Jurkat, Clone E6-1 (cell line): Measurements from ENCODE around the gene RAB1B.

Experiments
- DNase-seq: peaks from one replicate; pipeline ENCODE4 v3.0.0-alpha.2; 2011; ENCODE audit warnings: low read depth, low spot score
- H3K4me3 ChIP-seq: 2 replicates; pipeline ENCODE4 v1.5.1; 2011; ENCODE audit warnings: mild to moderate bottlenecking, low read length, control low read depth, moderate library complexity

Gene RAB1B

DNA sequence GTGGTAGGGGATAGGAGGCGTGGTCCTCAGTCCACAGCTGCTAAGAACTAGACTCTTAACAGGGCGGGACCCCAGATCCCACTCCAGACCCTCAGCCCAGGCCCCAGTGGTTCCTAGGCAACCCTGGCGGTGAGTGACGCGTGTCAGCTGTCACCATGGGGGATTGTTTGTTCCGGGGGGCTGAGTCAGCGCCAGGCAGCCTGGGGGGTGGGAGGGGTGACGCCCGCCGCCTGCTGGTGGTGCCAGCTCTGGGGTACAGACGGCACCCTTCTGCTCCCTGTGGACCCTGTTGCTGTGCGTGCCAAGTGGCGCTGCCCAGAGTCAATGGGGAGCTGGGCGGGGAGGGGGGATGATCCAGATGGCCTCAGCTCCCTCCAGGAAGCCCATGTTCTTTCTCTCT, 12.0 kb downstream of the RAB1B start:
- no peak for DNase-seq
- no peak overlapping the region for H3K4me3 ChIP-seq

GRCh38 chr11:66281001-66281400, 12.6 kb downstream of the RAB1B start:
- no peak overlapping the region for H3K4me3 ChIP-seq

DNA sequence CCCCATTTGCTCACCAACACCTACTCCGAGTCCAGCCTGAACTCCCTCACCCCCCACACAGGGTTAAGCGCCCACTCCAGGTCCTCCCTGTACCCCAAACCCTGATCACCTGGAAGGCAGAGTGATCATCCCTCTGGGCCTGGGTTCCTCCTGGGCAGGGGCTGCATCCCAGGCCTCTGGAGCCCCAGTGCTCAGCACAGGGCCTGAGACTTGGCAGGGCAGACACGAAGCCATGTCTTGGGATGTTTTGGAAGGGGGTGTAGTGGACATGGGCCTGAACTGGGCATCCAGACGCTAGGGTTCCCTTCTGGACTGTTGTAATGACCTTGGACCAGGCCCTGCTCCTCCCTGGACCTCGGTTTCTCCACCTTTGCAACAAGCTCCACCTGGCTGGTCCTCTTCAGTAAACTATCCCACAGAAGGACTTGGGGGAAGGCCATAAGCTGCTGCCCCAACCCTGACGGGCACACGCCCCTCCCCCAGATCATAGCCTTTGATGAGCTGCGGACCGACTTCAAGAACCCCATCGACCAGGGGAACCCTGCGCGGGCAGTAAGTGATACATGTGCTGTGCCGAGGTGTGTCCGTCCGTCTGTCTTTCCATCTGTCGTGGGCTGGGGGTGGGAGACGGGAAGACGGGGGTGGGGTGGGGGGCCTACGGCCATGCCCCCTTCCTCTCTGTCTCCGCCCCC, 13.5 kb downstream of the RAB1B start:
- no peak overlapping the region for H3K4me3 ChIP-seq
- DNase-seq: no peak

More at GRCh38 chr11:66281001-66281400, 12.6 kb downstream of the RAB1B start:
- no peak for DNase-seq

DNA sequence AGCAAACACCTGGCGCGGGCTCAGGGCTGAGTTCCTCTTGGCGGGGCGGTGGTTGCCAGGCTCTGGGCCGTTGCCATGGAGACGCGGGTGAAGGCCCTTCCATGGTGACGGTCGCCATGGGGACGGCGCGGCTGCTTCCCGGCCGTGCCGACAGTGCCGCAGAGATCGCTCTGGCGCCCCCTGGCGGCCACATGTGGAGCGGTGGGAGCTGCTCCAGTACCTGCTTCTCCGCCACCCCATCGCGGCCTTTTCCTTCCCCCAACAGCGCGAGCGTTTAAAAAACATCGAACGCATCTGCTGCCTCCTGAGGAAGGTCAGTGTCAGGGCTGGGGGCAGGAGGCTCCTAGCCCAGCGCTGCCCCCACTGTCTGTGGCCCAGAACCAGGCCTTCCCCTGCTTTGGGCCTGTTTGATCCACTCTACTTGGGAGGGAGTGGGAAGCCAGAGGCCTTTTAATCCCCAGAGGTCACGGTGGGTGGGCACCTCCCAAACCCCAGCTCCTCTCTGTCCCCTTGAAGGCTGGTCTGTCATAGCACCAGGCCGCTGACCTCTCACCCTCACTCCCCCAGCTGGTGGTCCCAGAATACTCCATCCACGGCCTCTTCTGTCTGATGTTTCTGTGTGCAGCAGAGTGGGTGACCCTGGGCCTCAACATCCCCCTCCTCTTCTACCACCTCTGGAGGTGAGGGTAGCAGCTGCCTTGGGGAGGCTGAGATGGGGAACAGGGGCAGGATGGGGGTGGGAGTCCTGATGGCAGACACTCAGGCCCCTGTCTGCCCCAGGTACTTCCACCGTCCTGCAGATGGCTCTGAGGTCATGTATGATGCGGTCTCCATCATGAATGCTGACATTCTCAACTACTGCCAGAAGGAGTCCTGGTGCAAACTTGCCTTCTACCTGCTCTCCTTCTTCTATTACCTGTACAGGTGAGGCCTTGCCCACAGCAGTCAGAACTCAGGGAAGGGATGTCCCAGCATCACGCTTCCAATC, 14.3 kb downstream of the RAB1B start:
- peak; percentile 95 for DNase-seq
- no peak overlapping the region for H3K4me3 ChIP-seq

- no peak for DNase-seq
- H3K4me3 ChIP-seq: no peak overlapping the region
These were observed 15.1 kb downstream of the RAB1B start for GRCh38 chr11:66283461-66284105.

GRCh38 chr11:66284526-66285078, 16.2 kb downstream of the RAB1B start:
- no peak for DNase-seq
- no peak overlapping the region for H3K4me3 ChIP-seq

DNA sequence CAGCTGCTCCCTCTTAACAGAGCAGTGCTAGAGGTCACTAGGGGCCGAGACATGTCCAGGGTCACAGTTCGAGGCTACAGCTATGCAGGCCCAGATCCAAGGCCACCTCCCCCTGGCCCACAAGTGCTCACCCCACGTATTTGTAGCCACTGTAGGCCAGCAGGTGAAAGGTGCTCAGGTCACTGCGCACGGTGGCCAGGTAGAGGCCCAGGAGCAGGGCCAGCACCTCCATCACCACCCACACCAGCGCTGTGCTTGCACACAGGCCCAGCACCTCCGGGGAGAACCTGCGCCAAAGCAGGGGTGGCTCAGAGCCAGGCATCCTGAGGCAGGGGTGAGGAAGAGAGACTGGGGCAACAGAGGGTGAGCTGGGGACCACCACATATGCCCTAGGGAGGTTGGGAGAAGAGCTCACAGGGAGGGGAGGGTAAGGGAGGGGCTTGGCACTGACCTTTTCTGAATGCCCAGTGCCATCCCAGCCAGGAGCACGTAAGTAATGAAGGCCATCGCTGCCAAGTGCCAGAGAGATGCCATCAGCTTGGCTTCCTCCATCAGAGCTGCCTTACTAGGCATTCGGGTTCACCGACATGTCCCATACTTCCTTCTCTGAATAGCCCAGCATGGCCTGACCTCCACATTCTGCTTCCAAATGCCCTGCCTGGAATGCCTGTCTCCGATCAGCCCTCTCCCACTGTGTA, 17.0 kb downstream of the RAB1B start:
- H3K4me3 ChIP-seq: no peak overlapping the region
- no peak for DNase-seq

- DNase-seq: no peak
- no peak overlapping the region for H3K4me3 ChIP-seq
These were observed 18.3 kb downstream of the RAB1B start for GRCh38 chr11:66286699-66287098.

DNA sequence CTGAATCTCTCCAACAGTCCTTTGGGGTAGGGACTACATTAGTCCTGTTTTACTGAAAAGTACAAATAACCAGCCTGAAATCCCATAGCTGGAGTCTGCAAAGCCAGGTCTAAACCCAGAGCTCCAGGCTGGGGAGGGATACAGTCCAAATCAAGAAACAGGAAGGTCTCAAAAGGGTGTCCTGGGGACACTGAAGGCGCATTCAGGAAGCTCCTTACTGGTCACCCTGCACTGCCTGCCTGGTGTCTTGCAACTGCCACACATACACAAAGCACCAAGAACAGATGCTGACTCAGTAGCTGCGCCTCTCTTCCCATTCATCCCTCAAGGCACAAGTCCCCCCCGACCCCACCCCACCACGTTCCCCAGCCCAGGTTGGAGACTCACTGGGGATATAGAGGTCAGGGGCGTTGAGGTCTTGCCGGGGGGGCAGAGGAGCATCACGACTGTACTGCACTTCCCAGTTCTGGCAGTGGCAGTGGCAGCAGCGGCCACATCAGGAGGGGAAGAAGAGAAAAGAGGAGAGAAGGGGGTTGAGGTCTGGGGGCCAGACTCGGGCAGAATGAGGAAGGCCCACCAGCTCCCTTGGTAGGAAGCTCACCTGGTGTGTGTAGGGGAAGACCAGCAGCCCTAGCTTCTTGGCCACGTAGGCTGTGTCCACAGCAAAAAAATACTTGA, 18.9 kb downstream of the RAB1B start:
- peak overlapping the region; percentile 91 for H3K4me3 ChIP-seq
- DNase-seq: no peak

DNA sequence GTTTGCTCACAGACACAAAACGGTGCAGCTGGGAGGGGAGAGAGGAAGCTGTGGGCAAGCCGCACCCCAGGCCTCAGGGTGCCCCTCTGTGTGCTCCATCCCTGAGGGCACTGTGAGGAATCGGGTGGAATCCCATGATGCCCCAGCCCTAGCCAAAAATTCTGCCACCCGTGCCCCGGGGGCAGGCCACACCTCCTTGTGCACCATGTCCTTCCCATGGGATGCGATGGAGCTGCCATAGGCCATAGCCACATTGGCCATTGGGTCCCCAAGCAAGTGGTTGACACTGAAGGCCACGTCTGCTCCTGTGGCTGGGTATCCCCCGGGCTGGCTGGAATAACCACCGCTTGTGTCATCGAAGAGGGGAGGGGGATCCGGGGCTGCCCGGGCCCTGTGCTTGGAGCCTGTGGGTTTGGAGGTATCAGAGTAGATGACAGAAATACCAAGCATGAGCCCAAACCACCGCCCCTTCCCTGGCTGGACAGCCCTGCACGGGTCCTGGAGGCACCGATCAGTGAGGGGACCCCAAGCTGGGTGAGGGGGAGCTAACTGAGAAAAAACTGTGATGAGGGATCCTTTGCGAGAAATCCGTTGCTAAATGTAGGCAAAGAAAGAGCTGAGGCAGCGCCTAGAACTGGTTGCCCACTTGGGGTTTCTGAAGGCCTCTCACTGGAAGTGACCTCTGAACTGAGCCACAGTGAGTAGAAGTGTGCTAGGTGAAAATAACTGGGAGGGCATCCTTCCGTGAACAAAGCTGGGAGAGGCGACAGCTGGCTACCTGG, 19.6 kb downstream of the RAB1B start:
- DNase-seq: no peak
- H3K4me3 ChIP-seq: peak overlapping the region; percentile 91

DNA sequence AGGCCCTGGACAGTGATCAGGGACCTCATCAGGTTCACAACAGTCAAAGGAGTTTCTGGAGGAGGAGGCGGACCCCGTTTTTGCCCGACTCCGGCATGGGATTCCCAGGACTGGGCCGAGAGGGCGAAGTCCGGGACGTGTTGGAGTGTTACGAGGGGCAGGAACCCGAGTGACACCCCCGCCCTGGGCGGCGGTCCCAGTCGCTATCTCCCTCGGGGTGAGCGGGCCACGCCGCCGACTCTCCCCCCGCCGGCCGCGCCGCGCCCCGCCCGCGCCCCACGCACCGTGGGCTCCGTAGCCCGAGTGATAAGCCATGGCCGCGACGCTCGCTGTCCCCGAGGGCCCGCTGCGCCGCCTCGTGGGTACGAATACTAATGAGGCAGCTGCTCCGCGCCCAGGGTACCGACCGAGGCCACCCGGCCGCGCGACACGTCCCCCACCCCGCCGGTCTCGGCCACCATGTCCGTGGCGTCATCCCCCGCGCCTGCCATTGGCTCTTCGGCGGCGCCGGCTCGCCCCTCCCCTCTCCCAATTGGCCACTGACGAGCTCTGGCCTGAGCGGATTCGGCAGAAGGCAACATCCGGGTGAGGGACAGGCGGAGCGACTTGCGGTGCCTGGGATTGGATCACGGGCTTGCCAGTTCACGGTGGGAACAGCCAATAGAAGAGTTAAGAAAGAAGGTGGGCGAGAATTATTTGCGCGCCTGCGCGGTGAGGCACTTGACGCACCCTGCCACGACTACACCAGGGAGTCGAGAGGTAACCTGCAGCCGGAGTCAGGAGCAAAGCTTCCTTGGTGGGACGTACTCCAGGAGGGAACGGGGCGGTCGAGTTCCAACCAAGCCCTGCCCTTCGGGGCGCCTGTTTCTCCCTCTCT, 20.5 kb downstream of the RAB1B start, which contains the start of gene YIF1A:
YIF1A (minus strand) TSS at position 473 of the 877 bp plus-strand sequence; CDS start at position 315, 158 bp downstream.
- H3K4me3 ChIP-seq: peak within 1 kb of the TSS; percentile 91
- DNase-seq: peak; percentile 99

- no peak for DNase-seq
- H3K4me3 ChIP-seq: peak overlapping the region; percentile 77
These were observed 21.3 kb downstream of the RAB1B start for GRCh38 chr11:66289548-66290329.

DNA sequence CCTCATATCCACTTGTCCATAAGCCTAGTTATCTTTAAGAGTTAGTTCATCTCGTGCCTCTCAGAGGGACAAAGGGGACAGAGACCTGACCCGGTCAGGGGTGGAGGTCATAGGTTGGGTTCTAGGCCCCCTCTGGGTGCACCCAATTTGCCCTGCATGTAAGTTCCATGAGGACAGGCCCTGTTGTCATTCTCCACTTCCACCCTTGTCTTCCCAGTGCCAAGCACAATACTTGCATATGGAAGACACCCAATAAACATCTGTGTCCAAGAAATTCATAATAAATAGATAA, 21.8 kb downstream of the RAB1B start:
- no peak for DNase-seq
- H3K4me3 ChIP-seq: peak overlapping the region; percentile 77

DNA sequence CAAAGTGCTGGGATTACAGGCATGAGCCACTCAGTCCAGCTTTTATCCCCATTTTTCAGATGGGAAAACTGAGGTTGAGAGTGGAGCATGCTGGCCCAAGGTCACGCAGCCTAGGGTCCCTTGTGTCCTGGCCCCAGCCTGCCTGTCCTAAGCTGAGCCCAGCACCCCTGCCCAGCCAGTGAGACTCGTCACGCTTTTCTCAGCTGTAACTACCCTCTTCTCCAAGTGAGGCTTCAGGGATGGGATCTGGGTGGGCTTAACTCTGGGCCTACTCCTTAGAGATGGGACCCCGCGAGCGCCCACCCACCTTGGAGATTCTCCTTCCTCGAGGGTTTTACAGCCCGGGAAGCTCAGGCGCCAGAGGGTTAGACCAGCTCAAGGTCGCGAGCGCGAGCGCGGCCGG, 22.9 kb downstream of the RAB1B start:
- peak overlapping the region; percentile 24; the same call in 1 of the 2 replicates for H3K4me3 ChIP-seq
- DNase-seq: no peak

DNA sequence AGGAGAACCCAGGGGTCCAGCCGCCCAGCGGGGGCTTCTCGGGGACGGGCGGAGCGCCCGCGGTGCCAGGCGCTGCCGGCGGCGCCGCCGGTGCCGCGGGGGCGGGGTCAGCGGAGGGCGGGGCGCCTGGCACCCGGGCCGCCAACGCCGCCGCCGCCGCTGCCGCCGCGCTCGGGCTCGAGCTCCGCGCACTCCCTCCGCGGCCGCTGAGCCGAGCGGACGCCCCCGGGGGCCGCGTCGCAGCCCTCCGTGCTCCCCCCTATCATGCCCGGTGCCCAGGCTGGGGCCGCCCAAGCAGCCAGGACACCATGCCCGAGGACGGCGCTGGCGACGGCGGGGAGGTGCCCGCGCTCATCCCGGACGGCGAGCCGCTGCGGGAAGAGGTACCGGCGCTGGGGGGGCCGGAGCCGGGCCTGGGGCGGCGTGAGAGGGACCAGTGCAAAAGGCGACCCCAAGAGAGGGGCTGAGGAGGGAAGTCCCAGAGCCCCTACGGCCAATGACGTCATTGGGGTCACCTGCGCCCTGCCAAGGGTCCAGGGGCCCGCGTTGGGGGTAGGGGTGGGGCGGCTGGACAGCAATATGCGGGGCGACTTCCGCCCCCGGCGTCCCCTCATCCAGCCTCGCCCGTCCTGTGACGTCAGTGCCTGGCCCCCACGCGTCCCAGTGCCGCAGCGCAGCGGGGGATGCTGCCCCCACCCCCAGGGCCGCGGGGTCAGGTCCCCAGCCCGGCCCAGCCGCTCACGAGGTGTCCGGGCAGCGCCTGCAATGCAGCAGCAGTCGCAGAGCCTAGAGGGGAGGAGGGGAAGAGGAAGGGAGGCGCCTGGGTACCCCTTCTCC, 23.5 kb downstream of the RAB1B start, which contains the start of gene TMEM151A:
TMEM151A (plus strand) TSS at position 189 of the 837 bp plus-strand sequence; CDS start at position 309, 120 bp downstream.
- DNase-seq: no peak
- H3K4me3 ChIP-seq: peak within 1 kb of the TSS; percentile 51
